MG63 (cell line): Measurements from ENCODE around the gene LMF1. TPM values are rescaled to one million over a fixed set of nuclear protein-coding genes. Genes with fewer than 3 reads are reported as not detected.
A peak's percentile ranks its signal among the peaks of the same experiment; 100 is the strongest.

ENCODE experiments used
- DNase-seq: peaks from one replicate; pipeline ENCODE4 v3.0.0-alpha.2; 2020
- H3K27me3 ChIP-seq: fragments of 250-450 bp; sonication (Bioruptor Pico); 2 replicates; pipeline ENCODE4 v1.5.1; 2020; ENCODE audit warnings: mild to moderate bottlenecking, moderate library complexity
- H3K36me3 ChIP-seq: fragments of 250-450 bp; sonication (Bioruptor Pico); 2 replicates; pipeline ENCODE4 v1.5.1; 2020; ENCODE audit warnings: mild to moderate bottlenecking, moderate library complexity
- H3K4me3 ChIP-seq: fragments of 250-450 bp; sonication (Bioruptor Pico); 2 replicates; pipeline ENCODE4 v1.5.1; 2020; ENCODE audit warnings: mild to moderate bottlenecking, moderate library complexity
- H3K9me3 ChIP-seq: fragments of 250-450 bp; sonication (Bioruptor Pico); 2 replicates; pipeline ENCODE4 v1.5.1; 2020; ENCODE audit warnings: mild to moderate bottlenecking, moderate library complexity
- total RNA-seq: library from RNA; depleted of rRNA; stranded (reverse); fragments of >200 nt; shearing (Covaris generic); gene quantifications from 2 replicates; pipeline ENCODE4 v1.2.3, GENCODE V29; 2014; ENCODE audit warnings: low replicate concordance

The LMF1 gene
- total RNA-seq, 1 experiment from 2014 or later, result 11.1 TPM

GRCh38 chr16:990516-991291 lies 19.9 kb upstream of the LMF1 start:
- H3K27me3 ChIP-seq, result peaks cover 22% of the 10 kb centered on the region
- H3K9me3 ChIP-seq, result no peaks in the 10 kb centered on the region
- H3K4me3 ChIP-seq, result no peak overlapping the region
- no peaks in the 10 kb centered on the region for H3K36me3 ChIP-seq
- no peak for DNase-seq

GRCh38 chr16:989354-989814 lies 18.6 kb upstream of the LMF1 start:
- Histone ChIP-seq H3K36me3 (no peaks in the 10 kb centered on the region), H3K9me3 (no peaks in the 10 kb centered on the region), H3K4me3 (no peak overlapping the region), H3K27me3 (peaks cover 22% of the 10 kb centered on the region)
- DNase-seq, result no peak

GRCh38 chr16:988471-989353 lies 17.9 kb upstream of the LMF1 start:
- Histone ChIP-seq H3K4me3 (no peak overlapping the region), H3K27me3 (peaks cover 28% of the 10 kb centered on the region), H3K9me3 (no peaks in the 10 kb centered on the region), H3K36me3 (no peaks in the 10 kb centered on the region)
- DNase-seq, result no peak

GRCh38 chr16:987906-988305 lies 17.1 kb upstream of the LMF1 start:
- no peak for DNase-seq
- Histone ChIP-seq H3K27me3 (peaks cover 36% of the 10 kb centered on the region), H3K4me3 (no peak overlapping the region), H3K36me3 (no peaks in the 10 kb centered on the region), H3K9me3 (no peaks in the 10 kb centered on the region)

- no peak for DNase-seq
- Histone ChIP-seq H3K36me3 (no peaks in the 10 kb centered on the region), H3K4me3 (no peak overlapping the region), H3K9me3 (no peaks in the 10 kb centered on the region), H3K27me3 (peaks cover 43% of the 10 kb centered on the region)
These were observed 16.3 kb upstream of the LMF1 start for GRCh38 chr16:986925-987582.

- no peak overlapping the region for H3K4me3 ChIP-seq
- peaks cover 44% of the 10 kb centered on the region for H3K27me3 ChIP-seq
- H3K36me3 ChIP-seq, result no peaks in the 10 kb centered on the region
- DNase-seq, result no peak
- H3K9me3 ChIP-seq, result no peaks in the 10 kb centered on the region
These were observed 15.6 kb upstream of the LMF1 start for GRCh38 chr16:986411-986810.

- no peak overlapping the region for H3K4me3 ChIP-seq
These were observed 15.0 kb upstream of the LMF1 start for GRCh38 chr16:985646-986400.

GRCh38 chr16:984736-985636 lies 14.2 kb upstream of the LMF1 start:
- no peaks in the 10 kb centered on the region for H3K36me3 ChIP-seq
- H3K9me3 ChIP-seq, result no peaks in the 10 kb centered on the region
- H3K27me3 ChIP-seq, result peaks cover 49% of the 10 kb centered on the region
- H3K4me3 ChIP-seq, result no peak overlapping the region
- DNase-seq, result no peak

More at GRCh38 chr16:985646-986400, 15.0 kb upstream of the LMF1 start:
- no peak for DNase-seq
- H3K27me3 ChIP-seq, result peaks cover 49% of the 10 kb centered on the region
- no peaks in the 10 kb centered on the region for H3K9me3 ChIP-seq
- H3K36me3 ChIP-seq, result no peaks in the 10 kb centered on the region

GRCh38 chr16:984121-984694 lies 13.4 kb upstream of the LMF1 start:
- Histone ChIP-seq H3K9me3 (no peaks in the 10 kb centered on the region), H3K4me3 (no peak overlapping the region), H3K27me3 (peaks cover 49% of the 10 kb centered on the region), H3K36me3 (no peaks in the 10 kb centered on the region)
- no peak for DNase-seq

GRCh38 chr16:983044-984030 lies 12.6 kb upstream of the LMF1 start:
- no peak overlapping the region for H3K4me3 ChIP-seq
- H3K27me3 ChIP-seq, result peaks cover 49% of the 10 kb centered on the region
- no peaks in the 10 kb centered on the region for H3K36me3 ChIP-seq
- H3K9me3 ChIP-seq, result no peaks in the 10 kb centered on the region
- no peak for DNase-seq

- no peak for DNase-seq
- Histone ChIP-seq H3K9me3 (no peaks in the 10 kb centered on the region), H3K27me3 (peaks cover 45% of the 10 kb centered on the region), H3K4me3 (no peak overlapping the region), H3K36me3 (no peaks in the 10 kb centered on the region)
These were observed 11.6 kb upstream of the LMF1 start for GRCh38 chr16:982145-983043.

GRCh38 chr16:981695-982144 lies 10.9 kb upstream of the LMF1 start, which contains the start of gene SOX8:
SOX8 (plus strand) TSS chr16:981770; CDS start chr16:981923, 153 bp downstream.
- no peak for DNase-seq
- Histone ChIP-seq H3K9me3 (no peaks in the 10 kb centered on the region), H3K36me3 (no peaks in the 10 kb centered on the region), H3K27me3 (peaks cover 41% of the 10 kb centered on the region), H3K4me3 (peak within 1 kb of the TSS; percentile 48)

GRCh38 chr16:980595-980854 lies 9.7 kb upstream of the LMF1 start:
- Histone ChIP-seq H3K9me3 (no peaks in the 10 kb centered on the region), H3K4me3 (no peak overlapping the region), H3K27me3 (peaks cover 34% of the 10 kb centered on the region), H3K36me3 (no peaks in the 10 kb centered on the region)
- no peak for DNase-seq
